Right lobe of liver (tissue), 6 donors: Measurements from ENCODE around the gene MS4A5. TPM values are rescaled to one million over a fixed set of nuclear protein-coding genes. Genes with fewer than 3 reads are reported as not detected.

Experiments
- ATAC-seq, 4 donors: fragments of 200-7000 bp; cut with Tn5 transposase; one replicate each; pipeline ENCODE4 v1.9.1; 2020; ENCODE audit warnings: mild to moderate bottlenecking in 4 of 4, moderate library complexity in 4 of 4
- DNase-seq, 3 donors: peaks; one replicate each; pipeline ENCODE4 v3.0.0-alpha.2; 2020
- H3K27ac ChIP-seq, 3 donors: fragments of 200-600 bp; one replicate each; pipeline ENCODE4 v1.8.0; 2022
- H3K27me3 ChIP-seq, 2 donors: fragments of 200-600 bp; one replicate each; pipeline ENCODE4 v1.8.0; 2022
- H3K36me3 ChIP-seq, 4 donors: fragments of 200-600 bp; sonication (generic) in 1 of 4; one replicate each; pipeline versions ENCODE4 v1.5.1 to v1.8.0; 2017 to 2022; ENCODE audit warnings: control low read depth in 1 of 4
- H3K4me1 ChIP-seq, 4 donors: fragments of 200-600 bp; sonication (generic) in 1 of 4; one replicate each; pipeline versions ENCODE4 v1.5.1 to v1.8.0; 2017 to 2022; ENCODE audit warnings: control low read depth in 1 of 4
- H3K4me3 ChIP-seq, 3 donors: fragments of 200-600 bp; one replicate each; pipeline ENCODE4 v1.8.0; 2022
- H3K9me3 ChIP-seq, 4 donors: fragments of 200-600 bp; sonication (generic) in 1 of 4; one replicate each; pipeline versions ENCODE4 v1.5.1 to v1.8.0; 2017 to 2022; ENCODE audit warnings: control low read depth in 1 of 4
- CTCF ChIP-seq, 4 donors: fragments of 200-600 bp in 3 of 4; fragments of 450-650 bp in 1 of 4; IDR thresholded peaks; one replicate each; pipeline versions ENCODE4 v1.5.1 to v1.8.0; 2016 to 2022; ENCODE audit warnings: antibody characterized with exemption in 4 of 4, mild to moderate bottlenecking in 2 of 4
- POLR2A ChIP-seq: fragments of 450-650 bp; IDR thresholded peaks from one replicate; pipeline ENCODE4 v1.6.1; 2017; ENCODE audit warnings: antibody characterized with exemption, mild to moderate bottlenecking
- WGBS: methylation state at CpG from one replicate; pipeline ENCODE4 v1.1.6; 2018; ENCODE audit warnings: low coverage, low lambda C conversion rate; ENCODE audit not compliant: insufficient coverage; ENCODE audit errors: missing lambda C conversion rate; 5-methylcytosine and 5-hydroxymethylcytosine counted together
- intact Hi-C, 2 donors: fragments of 100-400 bp; cut with DNase I; formaldehyde crosslinking; loops; one replicate each; pipeline versions ENCODE4 v1.11.2 to v1.14.1; 2022
- long read RNA-seq: library from polyadenylated mRNA; unstranded; transcript quantifications from one replicate; pipeline ENCODE4 v2.0.0, GENCODE V29; 2019
- total RNA-seq, 6 experiments: library from RNA; depleted of rRNA in 2 of 6; stranded (reverse); fragments of >200 nt in 2 of 6; fragmentation: NEBNext Ultra II Directional in 3 of 6; extraction: Animal tissue kit (Norgen Biotek cat#: 25700) in 3 of 6; gene quantifications; one replicate each; pipeline versions ENCODE4 v1.1.0 to v1.2.4, GENCODE V29; 2016 to 2023
- donor health status: DM: no; HTN: yes; CAD: no.
- donor health status: DM: no; HTN: no; CAD: no.
- donor health status: DM: no; HTN: no; CAD: no.
- donor health status: DM: no; HTN: yes; CAD: no.
- donor health status: DM: no; HTN: yes; CAD: no.

The MS4A5 gene, protein sequence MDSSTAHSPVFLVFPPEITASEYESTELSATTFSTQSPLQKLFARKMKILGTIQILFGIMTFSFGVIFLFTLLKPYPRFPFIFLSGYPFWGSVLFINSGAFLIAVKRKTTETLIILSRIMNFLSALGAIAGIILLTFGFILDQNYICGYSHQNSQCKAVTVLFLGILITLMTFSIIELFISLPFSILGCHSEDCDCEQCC
- total RNA-seq: not detected
- long read RNA-seq: 0 reads

DNA sequence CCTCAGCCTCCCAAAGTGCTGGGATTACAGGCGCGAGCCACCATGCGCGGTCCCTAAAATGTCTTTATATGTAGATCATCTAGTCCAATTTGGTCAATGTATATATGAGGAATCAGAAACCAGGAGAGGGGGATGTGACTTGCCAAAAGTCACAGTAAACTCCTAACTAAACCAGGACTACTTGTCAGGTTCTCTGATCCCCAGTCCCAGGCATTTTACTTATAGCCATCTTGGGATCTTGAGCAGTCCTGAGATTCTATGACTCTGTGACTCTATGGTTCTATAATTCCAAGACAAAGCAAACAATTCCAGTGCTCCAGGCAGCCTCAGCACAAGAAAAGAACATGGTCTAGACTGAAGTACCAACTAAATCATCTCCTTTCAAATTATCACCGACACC lies at the start of gene MS4A5:
MS4A5 (plus strand) TSS at position 301 of the 400 bp plus-strand sequence. CDS start 103 bp downstream, outside the sequence.
- Histone ChIP-seq H3K9me3 (no peaks in the 10 kb centered on the region), H3K27ac (no peak within 1 kb of the TSS), H3K4me1 (no peaks in the 10 kb centered on the region), H3K4me3 (no peak within 1 kb of the TSS), H3K27me3 (no peaks in the 10 kb centered on the region), H3K36me3 (no peaks in the 10 kb centered on the region)
- no peak for TF ChIP-seq CTCF (IDR thresholded peaks at IDR 0.05)
- no peak for TF ChIP-seq POLR2A
- ATAC-seq (no peak), DNase-seq (no peak)
- WGBS: 78% methylated on average over 3 of the region's 5 CpGs
- intact Hi-C loops: no loop called here

DNA sequence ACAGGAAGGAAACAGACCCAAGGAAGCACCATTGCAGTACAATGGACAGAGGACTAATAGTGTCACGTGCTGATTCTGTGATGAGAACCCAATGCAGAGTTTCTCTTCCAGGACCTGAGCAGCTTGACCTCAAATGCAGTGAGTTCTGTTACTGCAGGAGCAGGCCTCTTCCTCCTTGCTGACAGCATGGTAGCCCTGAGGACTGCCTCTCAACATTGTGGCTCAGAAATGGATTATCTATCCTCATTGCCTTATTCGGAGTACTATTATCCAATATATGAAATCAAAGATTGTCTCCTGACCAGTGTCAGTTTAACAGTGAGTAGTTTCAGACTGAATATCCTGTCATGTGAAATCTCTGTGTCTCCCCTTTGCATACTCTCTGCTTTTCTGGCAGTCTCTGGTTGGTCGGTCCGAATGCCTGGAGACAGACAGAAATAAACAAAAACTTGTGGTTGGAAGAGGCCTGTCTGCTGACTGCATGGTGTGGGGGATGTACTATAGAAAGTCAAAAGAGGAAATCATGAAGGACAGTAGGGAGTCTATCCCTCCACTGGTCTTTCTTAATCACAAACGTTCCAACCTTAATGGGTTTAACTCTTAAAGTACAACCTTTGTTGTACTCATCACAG lies 40.0 kb upstream of the MS4A5 start:
- Histone ChIP-seq H3K9me3 (no peaks in the 10 kb centered on the region), H3K27me3 (no peaks in the 10 kb centered on the region), H3K27ac (no peak overlapping the region), H3K4me1 (no peaks in the 10 kb centered on the region), H3K36me3 (no peaks in the 10 kb centered on the region), H3K4me3 (no peak overlapping the region)
- ATAC-seq: peak; percentile 37 to 57 (median 47)
- TF ChIP-seq CTCF (IDR thresholded peaks at IDR 0.05): no peak
- TF ChIP-seq POLR2A: no peak
- no peak for DNase-seq
- 19% methylated on average over 5 of the region's 5 CpGs for WGBS
- intact Hi-C loops: no loop called here

GRCh38 chr11:60390419-60390818 lies 39.0 kb upstream of the MS4A5 start:
- no peaks in the 10 kb centered on the region for H3K9me3 ChIP-seq
- TF ChIP-seq POLR2A (no peak), CTCF (IDR thresholded peaks at IDR 0.05) (no peak)
- DNase-seq: no peak
- no peak overlapping the region for H3K4me3 ChIP-seq
- no peaks in the 10 kb centered on the region for H3K27me3 ChIP-seq
- peak in 1 of 4 donors; percentile 8 for ATAC-seq
- no peak overlapping the region for H3K27ac ChIP-seq
- intact Hi-C loops: no loop called here
- H3K36me3 ChIP-seq: no peaks in the 10 kb centered on the region
- H3K4me1 ChIP-seq: no peaks in the 10 kb centered on the region

- DNase-seq (no peak), ATAC-seq (no peak)
- H3K9me3 ChIP-seq: no peaks in the 10 kb centered on the region
- no peaks in the 10 kb centered on the region for H3K36me3 ChIP-seq
- TF ChIP-seq CTCF (IDR thresholded peaks at IDR 0.05): no peak
- no peak for TF ChIP-seq POLR2A
- 38% methylated on average over 2 of the region's 2 CpGs for WGBS
- H3K4me3 ChIP-seq: no peak overlapping the region
- H3K27ac ChIP-seq: no peak overlapping the region
- H3K4me1 ChIP-seq: no peaks in the 10 kb centered on the region
- intact Hi-C loops: no loop called here
- H3K27me3 ChIP-seq: no peaks in the 10 kb centered on the region
Observed at GRCh38 chr11:60392361-60392760, 37.0 kb upstream of the MS4A5 start.
